A673 (cell line): Measurements from ENCODE around the gene TNS4. TPM values are rescaled to one million over a fixed set of nuclear protein-coding genes. Genes with fewer than 3 reads are reported as not detected.

Source experiments
- BruUV-seq: library from RNA; stranded (reverse); fragments of 400-500 nt; replicated peaks from 2 replicates; lab custom pipeline; 2021; lab: Mats Ljungman, UMichigan
- CTCF ChIA-PET: fragments of 300-600 bp; sonication (Branson Sonifier 250); formaldehyde crosslinking; loops from one replicate; lab custom pipeline; 2022; ENCODE audit warnings: antibody characterized with exemption; lab: Charles Lee
- POLR2A ChIA-PET: fragments of 300-600 bp; sonication (Branson Sonifier 250); formaldehyde crosslinking; loops from one replicate; lab custom pipeline; 2022; ENCODE audit warnings: antibody characterized with exemption; ENCODE audit not compliant: low non-redundant PET; lab: Charles Lee
- DNase-seq: peaks from one replicate; pipeline ENCODE4 v3.0.0-alpha.2; 2015; ENCODE audit warnings: low spot score
- H3K27ac ChIP-seq: fragments of 200-600 bp; sonication (generic); 2 replicates; pipeline ENCODE4 v1.5.1; 2016; ENCODE audit warnings: mixed run types, low read depth, mild to moderate bottlenecking, mixed read lengths, antibody characterized with exemption, low read length; ENCODE audit not compliant: poor library complexity, severe bottlenecking
- H3K27me3 ChIP-seq: fragments of 200-600 bp; sonication (generic); replicated peaks from 2 replicates; pipeline ENCODE4 v1.6.1; 2017; ENCODE audit warnings: mixed run types, low read depth, mild to moderate bottlenecking, mixed read lengths, antibody characterized with exemption, low read length; ENCODE audit not compliant: insufficient read depth, poor library complexity
- H3K36me3 ChIP-seq: fragments of 200-600 bp; sonication (generic); 2 replicates; pipeline ENCODE4 v1.6.1; 2016; ENCODE audit warnings: mixed run types, mild to moderate bottlenecking, mixed read lengths, antibody characterized with exemption, low read length; ENCODE audit not compliant: insufficient read depth, poor library complexity, severe bottlenecking
- H3K4me1 ChIP-seq: fragments of 200-600 bp; sonication (generic); 2 replicates; pipeline ENCODE4 v1.6.1; 2017; ENCODE audit warnings: mixed run types, mild to moderate bottlenecking, mixed read lengths, antibody characterized with exemption, low read length; ENCODE audit not compliant: insufficient read depth, poor library complexity, severe bottlenecking
- H3K4me3 ChIP-seq: fragments of 200-600 bp; sonication (generic); 2 replicates; pipeline ENCODE4 v1.5.1; 2016; ENCODE audit warnings: low read depth, mixed run types, mild to moderate bottlenecking, mixed read lengths, low read length; ENCODE audit not compliant: poor library complexity, severe bottlenecking
- H3K9me3 ChIP-seq: fragments of 200-600 bp; sonication (generic); 2 replicates; pipeline ENCODE4 v1.6.1; 2016; ENCODE audit warnings: mixed run types, low read depth, mild to moderate bottlenecking, mixed read lengths, antibody characterized with exemption, low read length; ENCODE audit not compliant: poor library complexity, severe bottlenecking
- EZH2 ChIP-seq: fragments of 200-600 bp; sonication (generic); IDR thresholded peaks from 2 replicates; pipeline ENCODE4 v1.6.1; 2017; ENCODE audit warnings: borderline replicate concordance, low read depth, mild to moderate bottlenecking, mixed read lengths, antibody characterized with exemption, low read length; ENCODE audit not compliant: poor library complexity, severe bottlenecking
- intact Hi-C: fragments of 100-400 bp; cut with micrococcal nuclease; formaldehyde crosslinking; loops from one replicate; pipeline ENCODE4 v1.10.0; 2022; ENCODE audit not compliant: unreplicated experiment
- total RNA-seq: library from RNA; stranded (reverse); gene quantifications from 2 replicates; pipeline ENCODE4 v1.2.3, GENCODE V29; 2021
- TF ChIP-seq, protein P1 (sequence below): fragments of 300-800, 200-600 bp; sonication (generic); conservative IDR thresholded peaks from 2 replicates; pipeline ENCODE4 v1.5.1; 2017; ENCODE audit warnings: low read depth, mild to moderate bottlenecking, antibody characterized with exemption, low read length, moderate library complexity, mixed read lengths

The TNS4 gene
- total RNA-seq, 1 experiment from 2014 or later: not detected

DNA sequence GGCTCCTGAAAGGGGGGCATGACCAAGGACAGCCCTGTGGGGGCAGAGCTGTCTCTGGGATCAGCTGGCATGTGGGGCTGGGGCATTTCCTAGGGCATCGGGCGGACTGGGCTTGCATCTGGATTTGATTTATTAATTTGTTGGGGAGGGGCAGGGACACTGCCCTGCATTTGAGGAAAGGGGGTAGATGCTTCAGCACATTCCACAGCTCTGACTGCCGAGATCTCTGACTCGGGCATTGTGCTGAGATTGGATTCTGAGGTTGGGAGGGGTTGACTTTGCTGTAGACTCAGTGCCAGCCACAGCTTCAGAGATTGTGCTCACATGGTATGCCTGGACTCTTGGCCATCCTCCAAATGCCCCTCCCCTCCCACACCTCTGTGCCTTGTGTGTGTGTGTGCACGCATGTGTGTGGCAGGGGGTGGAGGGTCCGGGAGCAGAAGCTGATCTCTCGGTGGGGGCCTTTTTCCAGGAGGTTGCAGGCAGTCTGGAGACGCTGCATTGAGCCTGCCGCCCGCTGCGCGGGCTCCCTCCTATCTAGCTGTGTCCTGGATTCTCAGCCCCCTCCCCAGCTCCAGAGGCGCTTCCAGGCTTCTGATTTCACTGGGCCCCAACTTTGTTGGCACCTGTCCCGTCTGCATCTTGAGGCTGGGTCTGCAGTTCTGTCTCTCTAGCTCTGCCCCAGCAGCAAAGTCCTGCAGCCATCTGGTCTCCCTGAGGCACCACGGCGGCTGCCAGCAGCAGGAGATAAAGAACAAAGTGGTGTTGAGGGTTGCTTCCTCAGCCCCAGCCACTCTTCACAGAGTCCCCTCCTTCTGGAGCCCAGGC, 43.2 kb downstream of the TNS4 start:
- no peak for DNase-seq
- Histone ChIP-seq H3K36me3 (no peaks in the 10 kb centered on the region), H3K9me3 (no peaks in the 10 kb centered on the region), H3K4me3 (no peak overlapping the region), H3K27ac (no peak overlapping the region), H3K4me1 (peaks cover 5% of the 10 kb centered on the region), H3K27me3 (no peaks in the 10 kb centered on the region)
- CTCF ChIA-PET: no interaction called here
- BruUV-seq: no TSS peak
- TF ChIP-seq, protein P1, sequence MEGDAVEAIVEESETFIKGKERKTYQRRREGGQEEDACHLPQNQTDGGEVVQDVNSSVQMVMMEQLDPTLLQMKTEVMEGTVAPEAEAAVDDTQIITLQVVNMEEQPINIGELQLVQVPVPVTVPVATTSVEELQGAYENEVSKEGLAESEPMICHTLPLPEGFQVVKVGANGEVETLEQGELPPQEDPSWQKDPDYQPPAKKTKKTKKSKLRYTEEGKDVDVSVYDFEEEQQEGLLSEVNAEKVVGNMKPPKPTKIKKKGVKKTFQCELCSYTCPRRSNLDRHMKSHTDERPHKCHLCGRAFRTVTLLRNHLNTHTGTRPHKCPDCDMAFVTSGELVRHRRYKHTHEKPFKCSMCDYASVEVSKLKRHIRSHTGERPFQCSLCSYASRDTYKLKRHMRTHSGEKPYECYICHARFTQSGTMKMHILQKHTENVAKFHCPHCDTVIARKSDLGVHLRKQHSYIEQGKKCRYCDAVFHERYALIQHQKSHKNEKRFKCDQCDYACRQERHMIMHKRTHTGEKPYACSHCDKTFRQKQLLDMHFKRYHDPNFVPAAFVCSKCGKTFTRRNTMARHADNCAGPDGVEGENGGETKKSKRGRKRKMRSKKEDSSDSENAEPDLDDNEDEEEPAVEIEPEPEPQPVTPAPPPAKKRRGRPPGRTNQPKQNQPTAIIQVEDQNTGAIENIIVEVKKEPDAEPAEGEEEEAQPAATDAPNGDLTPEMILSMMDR: no peak
- TF ChIP-seq EZH2: no peak
- intact Hi-C loops: no loop called here
- POLR2A ChIA-PET: no interaction called here

DNA sequence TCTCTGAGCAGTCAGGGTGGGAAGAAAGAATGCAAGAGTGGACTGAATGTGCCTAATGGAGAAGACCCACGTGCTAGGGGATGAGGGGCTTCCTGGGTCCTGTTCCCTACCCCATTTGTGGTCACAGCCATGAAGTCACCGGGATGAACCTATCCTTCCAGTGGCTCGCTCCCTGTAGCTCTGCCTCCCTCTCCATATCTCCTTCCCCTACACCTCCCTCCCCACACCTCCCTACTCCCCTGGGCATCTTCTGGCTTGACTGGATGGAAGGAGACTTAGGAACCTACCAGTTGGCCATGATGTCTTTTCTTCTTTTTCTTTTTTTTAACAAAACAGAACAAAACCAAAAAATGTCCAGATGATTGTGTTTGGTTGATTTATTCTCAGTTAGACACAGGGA, 44.1 kb downstream of the TNS4 start:
- DNase-seq: no peak
- intact Hi-C loops: no loop called here
- TF ChIP-seq, protein P1: no peak
- no peak for TF ChIP-seq EZH2
- Histone ChIP-seq H3K4me3 (no peak overlapping the region), H3K4me1 (peaks cover 5% of the 10 kb centered on the region), H3K27ac (no peak overlapping the region), H3K27me3 (no peaks in the 10 kb centered on the region), H3K9me3 (no peaks in the 10 kb centered on the region), H3K36me3 (no peaks in the 10 kb centered on the region)
- ChIA-PET POLR2A (no interaction called here), CTCF (no interaction called here)
- BruUV-seq: no TSS peak

DNA sequence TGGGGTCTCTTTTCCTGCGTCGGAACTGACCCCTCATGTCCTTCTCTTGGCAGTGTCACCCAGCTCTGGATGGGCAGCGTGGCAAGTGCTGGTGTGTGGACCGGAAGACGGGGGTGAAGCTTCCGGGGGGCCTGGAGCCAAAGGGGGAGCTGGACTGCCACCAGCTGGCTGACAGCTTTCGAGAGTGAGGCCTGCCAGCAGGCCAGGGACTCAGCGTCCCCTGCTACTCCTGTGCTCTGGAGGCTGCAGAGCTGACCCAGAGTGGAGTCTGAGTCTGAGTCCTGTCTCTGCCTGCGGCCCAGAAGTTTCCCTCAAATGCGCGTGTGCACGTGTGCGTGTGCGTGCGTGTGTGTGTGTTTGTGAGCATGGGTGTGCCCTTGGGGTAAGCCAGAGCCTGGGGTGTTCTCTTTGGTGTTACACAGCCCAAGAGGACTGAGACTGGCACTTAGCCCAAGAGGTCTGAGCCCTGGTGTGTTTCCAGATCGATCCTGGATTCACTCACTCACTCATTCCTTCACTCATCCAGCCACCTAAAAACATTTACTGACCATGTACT, 44.9 kb downstream of the TNS4 start:
- intact Hi-C loops: no loop called here
- ChIA-PET CTCF (no interaction called here), POLR2A (no interaction called here)
- Histone ChIP-seq H3K4me1 (peaks cover 5% of the 10 kb centered on the region), H3K9me3 (no peaks in the 10 kb centered on the region), H3K27ac (no peak overlapping the region), H3K4me3 (no peak overlapping the region), H3K27me3 (no peaks in the 10 kb centered on the region), H3K36me3 (no peaks in the 10 kb centered on the region)
- no TSS peak for BruUV-seq
- no peak for DNase-seq
- TF ChIP-seq, protein P1: no peak
- TF ChIP-seq EZH2: no peak
